Liver (tissue), 9 donors: ENCODE results near the gene STYX. TPM values are rescaled to one million over a fixed set of nuclear protein-coding genes. Genes with fewer than 3 reads are reported as not detected.

Source experiments
- DNase-seq: peaks from one replicate; pipeline ENCODE4 v3.0.0-alpha.2; 2017; ENCODE audit warnings: low spot score
- H3K27ac ChIP-seq, 2 donors: one replicate each; pipeline ENCODE4 v1.7.0; 2013; ENCODE audit warnings: inconsistent platforms in 2 of 2, low read length in 2 of 2, control low read depth in 1 of 2, low read depth in 1 of 2, mild to moderate bottlenecking in 1 of 2
- H3K27me3 ChIP-seq, 4 donors: one replicate each; pipeline versions ENCODE4 v1.6.1 to v1.7.0; 2013; ENCODE audit warnings: low read length in 3 of 4, inconsistent platforms in 1 of 4, mild to moderate bottlenecking in 1 of 4, moderate library complexity in 1 of 4; ENCODE audit not compliant: control insufficient read depth in 4 of 4, insufficient read depth in 4 of 4
- H3K36me3 ChIP-seq, 4 donors: one replicate each; pipeline versions ENCODE4 v1.6.1 to v1.7.0; 2013; ENCODE audit warnings: low read length in 3 of 4, mild to moderate bottlenecking in 3 of 4, low read depth in 1 of 4, moderate library complexity in 1 of 4; ENCODE audit not compliant: control insufficient read depth in 4 of 4, insufficient read depth in 3 of 4
- H3K4me1 ChIP-seq, 4 donors: one replicate each; pipeline versions ENCODE4 v1.6.1 to v1.7.0; 2013; ENCODE audit warnings: low read length in 3 of 4, mild to moderate bottlenecking in 3 of 4, moderate library complexity in 1 of 4; ENCODE audit not compliant: control insufficient read depth in 4 of 4, insufficient read depth in 4 of 4
- H3K4me3 ChIP-seq, 3 donors: one replicate each; pipeline versions ENCODE4 v1.6.1 to v1.7.0; 2013; ENCODE audit warnings: low read length in 3 of 3, control low read depth in 1 of 3, low read depth in 1 of 3, mild to moderate bottlenecking in 1 of 3
- H3K9ac ChIP-seq, 2 donors: one replicate each; pipeline ENCODE4 v1.7.0; 2013; ENCODE audit warnings: low read length in 2 of 2, mild to moderate bottlenecking in 2 of 2, moderate library complexity in 2 of 2, control low read depth in 1 of 2, low read depth in 1 of 2
- H3K9me3 ChIP-seq, 4 donors: one replicate each; pipeline versions ENCODE4 v1.6.1 to v1.7.0; 2013; ENCODE audit warnings: low read length in 3 of 4; ENCODE audit not compliant: control insufficient read depth in 4 of 4
- EGR1 ChIP-seq, 2 donors: IDR thresholded peaks; 2 replicates each; pipeline ENCODE4 v1.6.1; 2016 to 2018; ENCODE audit warnings: antibody characterized with exemption in 2 of 2, low read depth in 2 of 2
- FOXA1 ChIP-seq: IDR thresholded peaks from 2 replicates; pipeline ENCODE4 v1.6.1; 2016; ENCODE audit warnings: antibody characterized with exemption
- FOXA2 ChIP-seq: IDR thresholded peaks from 2 replicates; pipeline ENCODE4 v1.6.1; 2016; ENCODE audit warnings: antibody characterized with exemption
- GABPA ChIP-seq, 2 donors: IDR thresholded peaks in 1 of 2; conservative IDR thresholded peaks in 1 of 2; 2 replicates each; pipeline ENCODE4 v1.6.1; 2016; ENCODE audit warnings: antibody characterized with exemption in 2 of 2, mild to moderate bottlenecking in 1 of 2, moderate library complexity in 1 of 2
- HNF4A ChIP-seq, 2 donors: conservative IDR thresholded peaks; 2 replicates each; pipeline ENCODE4 v1.6.1; 2016; ENCODE audit warnings: antibody characterized with exemption in 2 of 2, mild to moderate bottlenecking in 2 of 2
- HNF4G ChIP-seq: IDR thresholded peaks from 2 replicates; pipeline ENCODE4 v1.6.1; 2016; ENCODE audit warnings: antibody characterized with exemption
- JUND ChIP-seq, 2 donors: IDR thresholded peaks; 2 replicates each; pipeline ENCODE4 v1.6.1; 2016; ENCODE audit warnings: antibody characterized with exemption in 2 of 2
- NR2F2 ChIP-seq: IDR thresholded peaks from 2 replicates; pipeline ENCODE4 v1.6.1; 2016; ENCODE audit warnings: antibody characterized with exemption
- RAD21 ChIP-seq, 2 donors: IDR thresholded peaks; 2 replicates each; pipeline ENCODE4 v1.6.1; 2016; ENCODE audit warnings: antibody characterized with exemption in 2 of 2, mild to moderate bottlenecking in 2 of 2
- RXRA ChIP-seq, 2 donors: IDR thresholded peaks; 2 replicates each; pipeline ENCODE4 v1.6.1; 2017 to 2018; ENCODE audit warnings: antibody characterized with exemption in 2 of 2, mild to moderate bottlenecking in 1 of 2
- SP1 ChIP-seq: IDR thresholded peaks from 2 replicates; pipeline ENCODE4 v1.6.1; 2018; ENCODE audit warnings: antibody characterized with exemption, mild to moderate bottlenecking
- TAF1 ChIP-seq: conservative IDR thresholded peaks from 2 replicates; pipeline ENCODE4 v1.6.1; 2016; ENCODE audit warnings: antibody characterized with exemption, mild to moderate bottlenecking
- YY1 ChIP-seq: IDR thresholded peaks from 2 replicates; pipeline ENCODE4 v1.6.1; 2016; ENCODE audit warnings: antibody characterized with exemption, mild to moderate bottlenecking
- WGBS: extraction: QIAGEN DNeasy Blood & Tissue Kit; methylation state at CpG from one replicate; pipeline ENCODE4 v1.1.7; 2013; 5-methylcytosine and 5-hydroxymethylcytosine counted together
- polyA plus RNA-seq, 2 donors: library from polyadenylated mRNA; stranded (reverse) in 1 of 2; unstranded in 1 of 2; fragments of 200-250 nt in 1 of 2; fragments of >200 nt in 1 of 2; fragmentation: Nextera tagmentation in 1 of 2; extraction: Ambion mirVana in 1 of 2; gene quantifications; one replicate each; pipeline versions ENCODE4 v1.2.1 to v1.2.3, GENCODE V29; 2013 to 2015
- total RNA-seq, 2 donors: library from RNA; depleted of rRNA; stranded (reverse); fragments of >200 nt; gene quantifications; one replicate each; pipeline ENCODE4 v1.2.3, GENCODE V29; 2014
- TF ChIP-seq, protein P1 (sequence below): IDR thresholded peaks from 2 replicates; pipeline ENCODE4 v1.6.1; 2016; ENCODE audit warnings: antibody characterized with exemption
- TF ChIP-seq, protein P2 (sequence below): IDR thresholded peaks from 2 replicates; pipeline ENCODE4 v1.6.1; 2016; ENCODE audit warnings: antibody characterized with exemption
- TF ChIP-seq, protein P3 (sequence below): IDR thresholded peaks from 2 replicates; pipeline ENCODE4 v1.6.1; 2016; ENCODE audit warnings: antibody characterized with exemption, mild to moderate bottlenecking
- TF ChIP-seq, protein P4 (sequence below): IDR thresholded peaks from 2 replicates; pipeline ENCODE4 v1.6.1; 2016; ENCODE audit warnings: antibody characterized with exemption
- TF ChIP-seq, protein P5 (sequence below): fragments of 150-350 bp; IDR thresholded peaks from 2 replicates; pipeline ENCODE4 v1.5.1; 2017; ENCODE audit warnings: improper control_type of control experiment, low read depth, low read length; ENCODE audit not compliant: missing input control
- donor health status: healthy.
- donor health status: healthy.
- donor health status: healthy.
- donor health status: healthy.
- donor health status: healthy.

STYX gene
- total and polyA plus RNA-seq, 4 donors: 5.9 to 21.2 (median 17.3) TPM

DNA sequence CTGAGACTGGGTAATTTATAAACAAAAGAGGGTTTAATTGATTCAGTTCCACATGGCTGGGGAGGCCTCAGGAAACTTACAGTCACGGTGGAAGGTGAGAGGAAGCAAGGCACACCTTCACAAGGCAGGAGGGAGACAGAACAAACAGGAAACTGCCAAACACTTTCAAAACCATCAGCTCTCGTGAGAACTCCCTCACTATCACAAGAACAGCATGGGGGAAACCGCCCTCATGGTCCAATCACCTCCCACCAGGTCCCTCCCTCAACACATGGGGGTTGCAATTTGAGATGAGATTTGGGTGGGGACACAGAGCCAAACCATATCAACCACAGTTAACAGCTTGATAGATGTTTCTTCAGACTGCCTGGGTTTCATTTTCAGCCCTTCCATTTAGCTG, 67.7 kb downstream of the STYX start:
- Histone ChIP-seq H3K9ac (no peak overlapping the region), H3K27me3 (no peaks in the 10 kb centered on the region), H3K4me1 (no peaks in the 10 kb centered on the region), H3K27ac (no peak overlapping the region), H3K9me3 (no peaks in the 10 kb centered on the region), H3K4me3 (no peak overlapping the region), H3K36me3 (no peaks in the 10 kb centered on the region)
- DNase-seq: no peak
- no peak for TF ChIP-seq SP1
- no peak for TF ChIP-seq EGR1 (IDR thresholded peaks at IDR 0.05; ENCODE audit: low read depth in 2 of 2)
- TF ChIP-seq FOXA2: no peak
- TF ChIP-seq, protein P1, sequence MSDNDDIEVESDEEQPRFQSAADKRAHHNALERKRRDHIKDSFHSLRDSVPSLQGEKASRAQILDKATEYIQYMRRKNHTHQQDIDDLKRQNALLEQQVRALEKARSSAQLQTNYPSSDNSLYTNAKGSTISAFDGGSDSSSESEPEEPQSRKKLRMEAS: no peak
- TF ChIP-seq TAF1: no peak
- 83% methylated on average over 3 of the region's 3 CpGs for WGBS

DNA sequence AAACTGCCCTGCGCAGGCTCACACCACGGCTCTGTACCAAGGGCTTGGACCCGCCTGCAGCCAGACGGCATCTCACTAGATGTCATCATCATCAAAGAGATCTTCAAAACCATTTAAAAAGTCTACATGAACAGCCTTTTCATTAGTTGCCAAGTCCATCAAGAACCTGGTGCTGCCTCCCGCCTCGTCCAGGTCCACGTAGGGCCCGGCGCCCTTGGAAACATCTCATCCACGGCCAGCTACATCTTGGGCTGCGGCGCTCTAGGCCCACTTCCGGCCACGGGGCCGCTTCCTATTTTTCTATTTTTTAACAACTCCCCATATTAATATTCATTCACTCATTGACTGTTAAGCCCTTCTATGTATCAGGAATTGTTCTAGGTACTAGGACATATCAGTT, 68.9 kb downstream of the STYX start:
- WGBS: 96% methylated on average over 15 of the region's 15 CpGs
- Histone ChIP-seq H3K27ac (no peak overlapping the region), H3K36me3 (no peaks in the 10 kb centered on the region), H3K4me3 (no peak overlapping the region), H3K9ac (no peak overlapping the region), H3K27me3 (no peaks in the 10 kb centered on the region), H3K4me1 (no peaks in the 10 kb centered on the region), H3K9me3 (no peaks in the 10 kb centered on the region)
- TF ChIP-seq RXRA (IDR thresholded peaks at IDR 0.05) (no peak), SP1 (no peak), TAF1 (no peak), HNF4G (no peak), GABPA (IDR thresholded peaks at IDR 0.05 in 1 of 2, conservative IDR thresholded peaks at IDR 0.05 in 1 of 2) (no peak), HNF4A (conservative IDR thresholded peaks at IDR 0.05) (no peak), RAD21 (IDR thresholded peaks at IDR 0.05) (no peak), FOXA1 (no peak), FOXA2 (no peak), EGR1 (IDR thresholded peaks at IDR 0.05; ENCODE audit: low read depth in 2 of 2) (no peak), NR2F2 (no peak), JUND (IDR thresholded peaks at IDR 0.05) (no peak), YY1 (no peak)
- TF ChIP-seq, protein P2, sequence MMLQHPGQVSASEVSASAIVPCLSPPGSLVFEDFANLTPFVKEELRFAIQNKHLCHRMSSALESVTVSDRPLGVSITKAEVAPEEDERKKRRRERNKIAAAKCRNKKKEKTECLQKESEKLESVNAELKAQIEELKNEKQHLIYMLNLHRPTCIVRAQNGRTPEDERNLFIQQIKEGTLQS: no peak
- TF ChIP-seq, protein P3, sequence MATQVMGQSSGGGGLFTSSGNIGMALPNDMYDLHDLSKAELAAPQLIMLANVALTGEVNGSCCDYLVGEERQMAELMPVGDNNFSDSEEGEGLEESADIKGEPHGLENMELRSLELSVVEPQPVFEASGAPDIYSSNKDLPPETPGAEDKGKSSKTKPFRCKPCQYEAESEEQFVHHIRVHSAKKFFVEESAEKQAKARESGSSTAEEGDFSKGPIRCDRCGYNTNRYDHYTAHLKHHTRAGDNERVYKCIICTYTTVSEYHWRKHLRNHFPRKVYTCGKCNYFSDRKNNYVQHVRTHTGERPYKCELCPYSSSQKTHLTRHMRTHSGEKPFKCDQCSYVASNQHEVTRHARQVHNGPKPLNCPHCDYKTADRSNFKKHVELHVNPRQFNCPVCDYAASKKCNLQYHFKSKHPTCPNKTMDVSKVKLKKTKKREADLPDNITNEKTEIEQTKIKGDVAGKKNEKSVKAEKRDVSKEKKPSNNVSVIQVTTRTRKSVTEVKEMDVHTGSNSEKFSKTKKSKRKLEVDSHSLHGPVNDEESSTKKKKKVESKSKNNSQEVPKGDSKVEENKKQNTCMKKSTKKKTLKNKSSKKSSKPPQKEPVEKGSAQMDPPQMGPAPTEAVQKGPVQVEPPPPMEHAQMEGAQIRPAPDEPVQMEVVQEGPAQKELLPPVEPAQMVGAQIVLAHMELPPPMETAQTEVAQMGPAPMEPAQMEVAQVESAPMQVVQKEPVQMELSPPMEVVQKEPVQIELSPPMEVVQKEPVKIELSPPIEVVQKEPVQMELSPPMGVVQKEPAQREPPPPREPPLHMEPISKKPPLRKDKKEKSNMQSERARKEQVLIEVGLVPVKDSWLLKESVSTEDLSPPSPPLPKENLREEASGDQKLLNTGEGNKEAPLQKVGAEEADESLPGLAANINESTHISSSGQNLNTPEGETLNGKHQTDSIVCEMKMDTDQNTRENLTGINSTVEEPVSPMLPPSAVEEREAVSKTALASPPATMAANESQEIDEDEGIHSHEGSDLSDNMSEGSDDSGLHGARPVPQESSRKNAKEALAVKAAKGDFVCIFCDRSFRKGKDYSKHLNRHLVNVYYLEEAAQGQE: no peak
- TF ChIP-seq, protein P4, sequence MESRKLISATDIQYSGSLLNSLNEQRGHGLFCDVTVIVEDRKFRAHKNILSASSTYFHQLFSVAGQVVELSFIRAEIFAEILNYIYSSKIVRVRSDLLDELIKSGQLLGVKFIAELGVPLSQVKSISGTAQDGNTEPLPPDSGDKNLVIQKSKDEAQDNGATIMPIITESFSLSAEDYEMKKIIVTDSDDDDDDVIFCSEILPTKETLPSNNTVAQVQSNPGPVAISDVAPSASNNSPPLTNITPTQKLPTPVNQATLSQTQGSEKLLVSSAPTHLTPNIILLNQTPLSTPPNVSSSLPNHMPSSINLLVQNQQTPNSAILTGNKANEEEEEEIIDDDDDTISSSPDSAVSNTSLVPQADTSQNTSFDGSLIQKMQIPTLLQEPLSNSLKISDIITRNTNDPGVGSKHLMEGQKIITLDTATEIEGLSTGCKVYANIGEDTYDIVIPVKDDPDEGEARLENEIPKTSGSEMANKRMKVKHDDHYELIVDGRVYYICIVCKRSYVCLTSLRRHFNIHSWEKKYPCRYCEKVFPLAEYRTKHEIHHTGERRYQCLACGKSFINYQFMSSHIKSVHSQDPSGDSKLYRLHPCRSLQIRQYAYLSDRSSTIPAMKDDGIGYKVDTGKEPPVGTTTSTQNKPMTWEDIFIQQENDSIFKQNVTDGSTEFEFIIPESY: no peak
- TF ChIP-seq, protein P1: no peak
- TF ChIP-seq, protein P5, sequence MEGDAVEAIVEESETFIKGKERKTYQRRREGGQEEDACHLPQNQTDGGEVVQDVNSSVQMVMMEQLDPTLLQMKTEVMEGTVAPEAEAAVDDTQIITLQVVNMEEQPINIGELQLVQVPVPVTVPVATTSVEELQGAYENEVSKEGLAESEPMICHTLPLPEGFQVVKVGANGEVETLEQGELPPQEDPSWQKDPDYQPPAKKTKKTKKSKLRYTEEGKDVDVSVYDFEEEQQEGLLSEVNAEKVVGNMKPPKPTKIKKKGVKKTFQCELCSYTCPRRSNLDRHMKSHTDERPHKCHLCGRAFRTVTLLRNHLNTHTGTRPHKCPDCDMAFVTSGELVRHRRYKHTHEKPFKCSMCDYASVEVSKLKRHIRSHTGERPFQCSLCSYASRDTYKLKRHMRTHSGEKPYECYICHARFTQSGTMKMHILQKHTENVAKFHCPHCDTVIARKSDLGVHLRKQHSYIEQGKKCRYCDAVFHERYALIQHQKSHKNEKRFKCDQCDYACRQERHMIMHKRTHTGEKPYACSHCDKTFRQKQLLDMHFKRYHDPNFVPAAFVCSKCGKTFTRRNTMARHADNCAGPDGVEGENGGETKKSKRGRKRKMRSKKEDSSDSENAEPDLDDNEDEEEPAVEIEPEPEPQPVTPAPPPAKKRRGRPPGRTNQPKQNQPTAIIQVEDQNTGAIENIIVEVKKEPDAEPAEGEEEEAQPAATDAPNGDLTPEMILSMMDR: no peak
- no peak for DNase-seq
